Skeletal muscle tissue (tissue), 4 donors: ENCODE measurements around the gene RHEB. TPM values are rescaled to one million over a fixed set of nuclear protein-coding genes. Genes with fewer than 3 reads are reported as not detected.

Source experiments
- H3K27ac ChIP-seq: one replicate; pipeline ENCODE4 v1.7.0; 2013; ENCODE audit warnings: mild to moderate bottlenecking, low read depth, low read length, inconsistent platforms
- H3K27me3 ChIP-seq, 3 donors: one replicate each; pipeline ENCODE4 v1.7.0; 2013; ENCODE audit warnings: low read length in 3 of 3; ENCODE audit not compliant: control insufficient read depth in 3 of 3, insufficient read depth in 3 of 3
- H3K36me3 ChIP-seq, 3 donors: one replicate each; pipeline ENCODE4 v1.7.0; 2013; ENCODE audit warnings: low read length in 3 of 3; ENCODE audit not compliant: control insufficient read depth in 3 of 3, insufficient read depth in 3 of 3
- H3K4me1 ChIP-seq, 3 donors: one replicate each; pipeline ENCODE4 v1.7.0; 2013; ENCODE audit warnings: low read length in 3 of 3, mild to moderate bottlenecking in 3 of 3; ENCODE audit not compliant: control insufficient read depth in 3 of 3, insufficient read depth in 3 of 3
- H3K4me3 ChIP-seq, 3 donors: one replicate each; pipeline ENCODE4 v1.7.0; 2013; ENCODE audit warnings: low read length in 3 of 3
- H3K9ac ChIP-seq, 3 donors: one replicate each; pipeline ENCODE4 v1.7.0; 2013; ENCODE audit warnings: low read length in 3 of 3, mild to moderate bottlenecking in 3 of 3, moderate library complexity in 2 of 3, low read depth in 1 of 3
- H3K9me3 ChIP-seq, 3 donors: one replicate each; pipeline ENCODE4 v1.7.0; 2013; ENCODE audit warnings: low read length in 3 of 3; ENCODE audit not compliant: control insufficient read depth in 3 of 3
- total RNA-seq: library from RNA; depleted of rRNA; stranded (reverse); fragments of >200 nt; gene quantifications from one replicate; pipeline ENCODE4 v1.2.3, GENCODE V29; 2014
- donor health status: Osteomylitis.

Gene RHEB
- total RNA-seq, 1 donor from 2014 or later: 73.6 TPM

- Histone ChIP-seq H3K4me1 (peaks cover 35 to 53% (median 37%) of the 10 kb centered on the region in 3 donors), H3K27ac (no peak overlapping the region), H3K4me3 (no peak overlapping the region)
Measured at GRCh38 chr7:151505836-151506468, 13.7 kb downstream of the RHEB start.

GRCh38 chr7:151505433-151505832 lies 14.3 kb downstream of the RHEB start:
- Histone ChIP-seq H3K27me3 (no peaks in the 10 kb centered on the region), H3K36me3 (no peaks in the 10 kb centered on the region), H3K4me3 (no peak overlapping the region), H3K27ac (no peak overlapping the region), H3K9me3 (no peaks in the 10 kb centered on the region), H3K9ac (no peak overlapping the region), H3K4me1 (peaks cover 35 to 52% (median 37%) of the 10 kb centered on the region in 3 donors)

More at GRCh38 chr7:151505836-151506468, 13.7 kb downstream of the RHEB start:
- no peaks in the 10 kb centered on the region for H3K36me3 ChIP-seq
- no peaks in the 10 kb centered on the region for H3K9me3 ChIP-seq
- H3K9ac ChIP-seq: no peak overlapping the region
- no peaks in the 10 kb centered on the region for H3K27me3 ChIP-seq

GRCh38 chr7:151504715-151505326 lies 14.9 kb downstream of the RHEB start:
- no peaks in the 10 kb centered on the region for H3K9me3 ChIP-seq
- no peaks in the 10 kb centered on the region for H3K27me3 ChIP-seq
- H3K4me1 ChIP-seq: peaks cover 33 to 48% (median 36%) of the 10 kb centered on the region in 3 donors
- no peak overlapping the region for H3K27ac ChIP-seq
- no peaks in the 10 kb centered on the region for H3K36me3 ChIP-seq
- H3K4me3 ChIP-seq: no peak overlapping the region
- H3K9ac ChIP-seq: no peak overlapping the region

GRCh38 chr7:151503902-151504714 lies 15.6 kb downstream of the RHEB start:
- Histone ChIP-seq H3K4me1 (peaks cover 28 to 47% (median 31%) of the 10 kb centered on the region in 3 donors), H3K9me3 (no peaks in the 10 kb centered on the region), H3K4me3 (no peak overlapping the region), H3K9ac (no peak overlapping the region), H3K27me3 (no peaks in the 10 kb centered on the region), H3K36me3 (no peaks in the 10 kb centered on the region), H3K27ac (peak overlapping the region; percentile 43)

DNA sequence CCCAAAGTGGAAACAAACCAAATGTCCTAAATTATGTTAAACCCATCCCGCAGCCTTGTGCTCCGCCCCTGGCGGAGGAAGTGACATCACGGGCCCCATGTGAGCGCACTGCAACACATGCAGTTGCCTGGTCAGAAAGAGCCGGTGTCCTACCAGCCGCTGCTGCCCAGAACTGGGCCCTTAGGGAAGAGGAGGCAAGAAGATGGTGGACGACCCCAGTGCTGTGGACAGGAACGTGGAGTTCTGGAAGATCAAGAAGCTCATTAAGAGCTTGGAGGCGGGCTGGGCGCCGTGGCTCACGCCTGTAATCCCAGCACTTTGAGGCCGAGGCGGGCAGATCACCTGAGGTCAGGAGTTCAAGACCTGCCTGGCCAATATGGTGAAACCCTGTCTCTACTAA lies 18.0 kb downstream of the RHEB start:
- H3K36me3 ChIP-seq: no peaks in the 10 kb centered on the region
- H3K4me3 ChIP-seq: no peak overlapping the region
- H3K9me3 ChIP-seq: no peaks in the 10 kb centered on the region
- no peak overlapping the region for H3K9ac ChIP-seq
- no peaks in the 10 kb centered on the region for H3K27me3 ChIP-seq
- peaks cover 21 to 50% (median 30%) of the 10 kb centered on the region in 3 donors for H3K4me1 ChIP-seq
- H3K27ac ChIP-seq: no peak overlapping the region

DNA sequence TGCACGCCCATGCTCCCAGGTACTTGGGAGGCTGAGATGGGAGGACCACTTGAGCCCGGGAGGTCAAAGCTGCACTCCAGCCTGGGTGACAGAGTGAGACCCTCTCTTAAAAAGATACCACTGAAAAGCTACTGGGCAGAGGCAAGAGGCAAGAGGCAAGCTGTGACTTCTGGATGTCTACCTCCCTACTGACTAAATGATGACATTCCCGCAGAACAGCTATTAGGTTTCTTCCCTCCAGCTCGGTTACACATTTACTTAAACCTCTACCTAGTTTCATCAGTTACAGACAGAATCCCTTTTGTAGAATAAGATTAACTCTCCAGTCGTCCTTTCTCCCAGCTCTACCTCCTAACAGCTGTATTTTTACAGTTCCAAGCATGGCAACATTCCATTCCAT lies 21.2 kb downstream of the RHEB start:
- Histone ChIP-seq H3K4me1 (peaks cover 16 to 47% (median 34%) of the 10 kb centered on the region in 3 donors), H3K9ac (no peak overlapping the region), H3K4me3 (no peak overlapping the region), H3K27me3 (no peaks in the 10 kb centered on the region), H3K9me3 (no peaks in the 10 kb centered on the region), H3K36me3 (no peaks in the 10 kb centered on the region), H3K27ac (no peak overlapping the region)

GRCh38 chr7:151497306-151497871 lies 22.3 kb downstream of the RHEB start:
- H3K4me3 ChIP-seq: no peak overlapping the region
- H3K36me3 ChIP-seq: no peaks in the 10 kb centered on the region
- peaks cover 12 to 42% (median 29%) of the 10 kb centered on the region in 3 donors for H3K4me1 ChIP-seq
- H3K9ac ChIP-seq: no peak overlapping the region
- H3K27me3 ChIP-seq: no peaks in the 10 kb centered on the region
- no peak overlapping the region for H3K27ac ChIP-seq
- H3K9me3 ChIP-seq: no peaks in the 10 kb centered on the region

DNA sequence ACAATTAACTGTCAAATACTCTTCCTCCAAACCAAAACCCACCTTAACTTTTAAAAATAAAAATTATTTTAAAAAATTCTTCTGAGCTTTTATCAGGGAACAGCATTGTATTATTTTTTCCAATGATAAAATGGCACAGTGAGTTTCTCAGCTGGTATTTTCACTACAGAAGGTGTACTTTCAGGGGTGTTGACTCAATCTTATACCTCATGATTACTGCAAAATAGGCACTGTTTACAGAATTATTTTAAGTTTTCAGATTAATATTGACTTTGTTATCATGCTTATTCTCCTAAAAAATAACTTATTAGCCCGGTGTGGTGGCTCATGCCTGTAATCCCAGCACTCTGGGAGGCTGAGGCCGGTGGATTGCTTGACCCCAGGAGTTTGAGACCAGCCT lies 24.3 kb downstream of the RHEB start:
- Histone ChIP-seq H3K27ac (no peak overlapping the region), H3K9ac (no peak overlapping the region), H3K36me3 (peaks cover 0 to 4% (median under 1%) of the 10 kb centered on the region in 3 donors), H3K27me3 (no peaks in the 10 kb centered on the region), H3K4me1 (peaks cover 12 to 46% (median 29%) of the 10 kb centered on the region in 3 donors), H3K4me3 (no peak overlapping the region), H3K9me3 (no peaks in the 10 kb centered on the region)

DNA sequence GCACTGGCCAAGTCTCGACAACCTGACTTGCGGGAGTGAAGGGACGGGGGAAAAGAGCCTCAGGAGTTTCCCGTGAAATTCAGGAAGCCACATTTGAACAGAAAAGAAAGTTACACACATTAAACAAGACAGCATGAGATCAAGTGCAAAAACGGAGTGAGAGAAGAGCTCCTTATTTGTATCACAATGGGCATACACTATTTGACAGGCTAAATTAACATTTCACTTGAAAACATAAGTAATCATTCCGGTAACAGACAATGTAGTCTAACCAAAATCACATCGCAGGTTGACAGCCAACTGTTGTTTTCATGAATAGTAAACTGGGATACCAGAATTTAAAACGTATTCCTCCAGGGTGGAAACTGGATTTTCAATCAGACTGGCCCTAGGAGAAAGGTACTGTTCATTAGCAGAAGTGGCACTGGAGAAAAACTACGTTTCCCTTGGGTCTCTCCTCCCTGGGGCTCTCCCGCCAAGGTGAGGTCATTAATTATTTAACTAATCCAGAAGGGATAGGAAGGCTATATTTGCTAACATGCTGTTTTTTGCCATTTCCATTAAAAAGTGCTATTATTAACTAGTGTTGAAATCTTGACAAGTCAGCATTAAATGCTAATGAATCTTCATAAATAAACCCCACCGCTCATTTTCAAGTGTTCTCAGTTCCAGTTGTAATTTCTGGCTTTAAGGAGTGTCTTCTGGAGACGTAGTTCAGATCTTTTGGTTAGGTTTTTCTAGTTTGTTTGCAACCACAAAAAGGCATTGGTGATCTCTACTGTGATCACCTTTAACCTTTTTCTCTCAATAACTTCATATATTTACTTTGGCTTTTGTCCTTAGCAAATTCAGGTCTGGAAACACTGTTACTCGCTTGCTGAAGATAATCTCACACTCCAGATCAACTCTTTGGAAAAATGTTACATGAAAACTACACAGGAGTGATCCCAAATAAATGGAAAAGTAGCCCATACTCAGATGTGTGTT lies 25.1 kb downstream of the RHEB start:
- Histone ChIP-seq H3K9me3 (no peaks in the 10 kb centered on the region), H3K4me3 (no peak overlapping the region), H3K27ac (no peak overlapping the region), H3K36me3 (peaks cover 2 to 9% (median 6%) of the 10 kb centered on the region in 3 donors), H3K27me3 (no peaks in the 10 kb centered on the region), H3K9ac (no peak overlapping the region), H3K4me1 (peaks cover 10 to 42% (median 26%) of the 10 kb centered on the region in 3 donors)
